ENCODE measurements around the gene RUNX1.

Gene RUNX1

GRCh38 chr21:34992180-34992579 is 56.9 kb downstream of the RUNX1 start:
- ATAC-seq = no peak

DNA sequence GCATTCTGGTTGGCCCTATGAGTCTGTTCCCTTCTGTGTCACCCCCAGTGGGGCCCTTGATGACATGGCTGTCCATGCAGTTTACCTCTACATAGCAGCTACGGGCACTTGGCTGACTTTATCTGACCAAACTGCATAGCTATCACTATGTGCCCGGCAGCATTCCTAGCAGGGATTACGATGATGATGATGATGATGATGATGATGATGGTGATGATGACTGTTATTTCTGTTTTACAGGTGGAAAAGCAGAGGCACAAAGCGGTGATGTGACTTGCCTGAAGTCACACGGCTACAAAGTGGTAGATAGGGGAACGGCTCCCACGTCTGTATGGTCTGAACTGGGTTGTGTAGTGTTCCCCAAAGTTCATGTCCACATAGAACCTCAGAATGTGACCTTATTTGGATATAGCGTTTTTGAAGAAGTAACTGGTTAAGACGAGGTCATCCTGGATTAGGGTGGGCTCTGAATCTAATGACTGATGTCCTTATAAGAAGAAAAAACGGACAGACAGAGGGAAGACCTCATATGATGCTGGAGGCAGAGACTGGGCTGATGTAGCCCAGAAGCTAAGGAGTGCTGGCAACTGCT is 57.6 kb downstream of the RUNX1 start:
- ATAC-seq = no peak
- no peak for TF ChIP-seq SNAI2 (CRISPR knock-in tag; IDR thresholded peaks at IDR 0.05)
- TF ChIP-seq ZFP30 (CRISPR knock-in tag; IDR thresholded peaks at IDR 0.05) = no peak

More at GRCh38 chr21:34992180-34992579, 56.9 kb downstream of the RUNX1 start:
- TF ChIP-seq OSR1 (CRISPR knock-in tag; IDR thresholded peaks at IDR 0.05) (no peak), ZC3H10 (CRISPR knock-in tag; IDR thresholded peaks at IDR 0.05) (no peak), CSRNP3 (CRISPR knock-in tag; IDR thresholded peaks at IDR 0.05) (no peak), PPARA (CRISPR knock-in tag; IDR thresholded peaks at IDR 0.05; ENCODE audit: borderline replicate concordance) (no peak), TCF4 (CRISPR knock-in tag; IDR thresholded peaks at IDR 0.05; ENCODE audit: borderline replicate concordance) (no peak), RARB (CRISPR knock-in tag; IDR thresholded peaks at IDR 0.05) (no peak), CREB5 (CRISPR knock-in tag; IDR thresholded peaks at IDR 0.05; ENCODE audit: low read depth) (no peak), ARNTL (CRISPR knock-in tag; IDR thresholded peaks at IDR 0.05; ENCODE audit: borderline replicate concordance, low read depth) (no peak), ESRRG (CRISPR knock-in tag; IDR thresholded peaks at IDR 0.05) (no peak), BACH2 (CRISPR knock-in tag; IDR thresholded peaks at IDR 0.05; ENCODE audit: borderline replicate concordance) (no peak), ZFP30 (CRISPR knock-in tag; IDR thresholded peaks at IDR 0.05) (no peak), CSDC2 (CRISPR knock-in tag; IDR thresholded peaks at IDR 0.05) (no peak), ISL1 (CRISPR knock-in tag; IDR thresholded peaks at IDR 0.05) (no peak), GLIS3 (CRISPR knock-in tag; IDR thresholded peaks at IDR 0.05) (no peak), PATZ1 (CRISPR knock-in tag; IDR thresholded peaks at IDR 0.05; ENCODE audit: borderline replicate concordance) (no peak), ZNF8 (CRISPR knock-in tag; IDR thresholded peaks at IDR 0.05) (no peak)
- TF ChIP-seq, protein P1, sequence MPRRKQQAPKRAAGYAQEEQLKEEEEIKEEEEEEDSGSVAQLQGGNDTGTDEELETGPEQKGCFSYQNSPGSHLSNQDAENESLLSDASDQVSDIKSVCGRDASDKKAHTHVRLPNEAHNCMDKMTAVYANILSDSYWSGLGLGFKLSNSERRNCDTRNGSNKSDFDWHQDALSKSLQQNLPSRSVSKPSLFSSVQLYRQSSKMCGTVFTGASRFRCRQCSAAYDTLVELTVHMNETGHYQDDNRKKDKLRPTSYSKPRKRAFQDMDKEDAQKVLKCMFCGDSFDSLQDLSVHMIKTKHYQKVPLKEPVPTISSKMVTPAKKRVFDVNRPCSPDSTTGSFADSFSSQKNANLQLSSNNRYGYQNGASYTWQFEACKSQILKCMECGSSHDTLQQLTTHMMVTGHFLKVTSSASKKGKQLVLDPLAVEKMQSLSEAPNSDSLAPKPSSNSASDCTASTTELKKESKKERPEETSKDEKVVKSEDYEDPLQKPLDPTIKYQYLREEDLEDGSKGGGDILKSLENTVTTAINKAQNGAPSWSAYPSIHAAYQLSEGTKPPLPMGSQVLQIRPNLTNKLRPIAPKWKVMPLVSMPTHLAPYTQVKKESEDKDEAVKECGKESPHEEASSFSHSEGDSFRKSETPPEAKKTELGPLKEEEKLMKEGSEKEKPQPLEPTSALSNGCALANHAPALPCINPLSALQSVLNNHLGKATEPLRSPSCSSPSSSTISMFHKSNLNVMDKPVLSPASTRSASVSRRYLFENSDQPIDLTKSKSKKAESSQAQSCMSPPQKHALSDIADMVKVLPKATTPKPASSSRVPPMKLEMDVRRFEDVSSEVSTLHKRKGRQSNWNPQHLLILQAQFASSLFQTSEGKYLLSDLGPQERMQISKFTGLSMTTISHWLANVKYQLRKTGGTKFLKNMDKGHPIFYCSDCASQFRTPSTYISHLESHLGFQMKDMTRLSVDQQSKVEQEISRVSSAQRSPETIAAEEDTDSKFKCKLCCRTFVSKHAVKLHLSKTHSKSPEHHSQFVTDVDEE (CRISPR knock-in tag; IDR thresholded peaks at IDR 0.05) = no peak
- TF ChIP-seq, protein P2, sequence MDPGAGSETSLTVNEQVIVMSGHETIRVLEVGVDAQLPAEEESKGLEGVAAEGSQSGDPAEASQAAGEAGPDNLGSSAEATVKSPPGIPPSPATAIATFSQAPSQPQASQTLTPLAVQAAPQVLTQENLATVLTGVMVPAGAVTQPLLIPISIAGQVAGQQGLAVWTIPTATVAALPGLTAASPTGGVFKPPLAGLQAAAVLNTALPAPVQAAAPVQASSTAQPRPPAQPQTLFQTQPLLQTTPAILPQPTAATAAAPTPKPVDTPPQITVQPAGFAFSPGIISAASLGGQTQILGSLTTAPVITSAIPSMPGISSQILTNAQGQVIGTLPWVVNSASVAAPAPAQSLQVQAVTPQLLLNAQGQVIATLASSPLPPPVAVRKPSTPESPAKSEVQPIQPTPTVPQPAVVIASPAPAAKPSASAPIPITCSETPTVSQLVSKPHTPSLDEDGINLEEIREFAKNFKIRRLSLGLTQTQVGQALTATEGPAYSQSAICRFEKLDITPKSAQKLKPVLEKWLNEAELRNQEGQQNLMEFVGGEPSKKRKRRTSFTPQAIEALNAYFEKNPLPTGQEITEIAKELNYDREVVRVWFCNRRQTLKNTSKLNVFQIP (CRISPR knock-in tag; IDR thresholded peaks at IDR 0.05; ENCODE audit: borderline replicate concordance, low read depth) = no peak

DNA sequence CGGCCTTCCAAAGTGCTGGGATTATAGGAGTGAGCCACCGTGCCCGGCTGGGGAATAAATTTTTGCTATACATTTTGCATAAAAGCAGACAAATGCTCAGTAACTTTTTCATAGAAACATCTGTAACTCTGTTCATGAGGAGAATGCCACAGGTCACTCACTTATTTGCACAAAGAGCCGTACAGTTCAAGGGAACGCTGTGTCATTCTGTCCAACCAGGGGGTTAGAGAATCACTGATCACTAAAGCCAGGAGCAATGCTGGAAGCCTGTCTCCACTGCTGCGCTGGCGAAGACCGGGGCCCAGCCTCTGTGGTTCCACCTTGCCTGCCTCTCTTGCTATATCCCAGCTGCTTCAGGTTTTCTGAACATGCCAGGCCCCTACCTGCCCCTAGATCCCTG is 58.3 kb downstream of the RUNX1 start:
- no peak for ATAC-seq
- TF ChIP-seq ZNF8 (CRISPR knock-in tag; IDR thresholded peaks at IDR 0.05) (no peak), CREB5 (CRISPR knock-in tag; IDR thresholded peaks at IDR 0.05; ENCODE audit: low read depth) (no peak), ZC3H10 (CRISPR knock-in tag; IDR thresholded peaks at IDR 0.05) (no peak), GLIS3 (CRISPR knock-in tag; IDR thresholded peaks at IDR 0.05) (no peak), ZNF70 (CRISPR knock-in tag; IDR thresholded peaks at IDR 0.05) (no peak)

Measured in SK-N-SH treated with all-trans-retinoic acid at 6 μM for 48 hours (cell line).